HG03097 (cell line): ENCODE data around the gene TENM4.
"Not testable (repeated sequence)": the region's sequence is repeated elsewhere in the genome, so short reads cannot be mapped to it uniquely, and the experiment has no call there.

Experiments used
- ATAC-seq: cut with Tn5 transposase; IDR thresholded peaks from one replicate; pipeline ENCODE4 v1.9.1; 2021; ENCODE audit not compliant: unreplicated experiment, low FRiP score

The TENM4 gene

DNA sequence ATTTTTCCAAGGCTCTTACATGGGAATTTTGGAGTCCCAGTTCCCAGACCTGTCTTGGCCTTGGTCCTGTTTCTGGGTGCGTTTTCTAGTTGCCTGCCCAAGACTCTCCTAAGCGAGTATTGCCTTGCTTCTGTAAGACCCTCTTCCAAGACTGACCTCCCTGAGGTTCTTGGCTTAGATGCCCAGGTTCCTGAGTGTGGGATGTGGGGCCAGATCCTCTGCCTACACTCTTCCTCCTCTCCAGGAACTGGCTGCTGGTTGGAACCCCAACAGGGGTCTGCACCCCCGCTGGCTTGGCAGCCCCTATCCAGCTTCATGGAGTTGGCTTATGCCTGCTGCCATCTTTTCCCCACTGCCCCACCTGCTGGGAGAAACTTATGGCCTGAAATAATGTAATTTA lies 429.5 kb downstream of the TENM4 start:
- ATAC-seq, result no peak

DNA sequence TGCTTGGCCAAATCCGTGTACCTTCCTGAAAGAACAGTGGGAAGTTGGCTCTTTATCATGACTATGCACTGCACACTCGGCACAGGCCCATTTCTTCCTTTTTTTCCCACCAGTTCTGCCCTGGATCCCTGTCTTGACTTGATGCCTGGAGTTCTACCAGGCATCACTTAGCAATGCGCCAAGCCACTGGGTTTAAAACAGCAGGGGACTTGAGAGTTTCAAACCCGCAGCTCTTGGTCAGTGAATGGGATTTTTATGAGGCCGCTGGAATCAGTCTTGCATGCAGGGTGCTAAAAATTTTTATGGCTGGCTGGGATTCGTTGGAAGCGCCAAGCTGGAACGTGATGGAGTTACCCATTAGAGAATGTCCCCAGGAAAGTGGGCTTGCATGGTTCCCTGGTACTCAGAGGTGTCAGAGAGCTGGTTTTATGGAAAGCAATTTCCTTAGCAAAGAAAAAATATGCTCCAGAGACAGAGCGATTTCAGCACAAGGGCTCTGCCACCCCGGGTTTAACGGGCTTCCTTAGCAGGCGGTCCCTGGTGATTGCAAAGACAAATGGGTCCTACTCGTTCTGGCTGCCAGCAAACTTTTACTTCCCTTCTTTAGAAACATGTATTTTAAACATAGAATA lies 432.9 kb downstream of the TENM4 start:
- ATAC-seq, result no peak

DNA sequence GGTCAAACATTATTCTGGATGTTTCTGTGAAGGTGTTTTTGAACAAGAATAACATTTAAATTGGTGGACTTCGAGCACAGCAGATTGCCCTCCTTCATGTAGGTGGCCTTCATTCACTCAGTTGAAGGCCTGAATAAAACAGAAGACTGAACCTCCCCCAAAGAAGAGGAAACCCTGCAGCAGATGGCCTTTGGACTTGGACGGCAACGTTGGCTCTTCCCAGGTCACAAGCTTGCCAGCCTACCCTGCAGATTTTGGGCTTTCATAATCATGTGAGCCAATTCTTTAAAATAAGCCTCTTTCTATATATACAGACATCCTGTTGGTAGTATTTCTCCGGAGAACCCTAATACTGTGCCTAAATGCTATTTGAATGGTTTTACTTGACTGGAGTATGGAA lies 434.0 kb downstream of the TENM4 start:
- no peak for ATAC-seq

DNA sequence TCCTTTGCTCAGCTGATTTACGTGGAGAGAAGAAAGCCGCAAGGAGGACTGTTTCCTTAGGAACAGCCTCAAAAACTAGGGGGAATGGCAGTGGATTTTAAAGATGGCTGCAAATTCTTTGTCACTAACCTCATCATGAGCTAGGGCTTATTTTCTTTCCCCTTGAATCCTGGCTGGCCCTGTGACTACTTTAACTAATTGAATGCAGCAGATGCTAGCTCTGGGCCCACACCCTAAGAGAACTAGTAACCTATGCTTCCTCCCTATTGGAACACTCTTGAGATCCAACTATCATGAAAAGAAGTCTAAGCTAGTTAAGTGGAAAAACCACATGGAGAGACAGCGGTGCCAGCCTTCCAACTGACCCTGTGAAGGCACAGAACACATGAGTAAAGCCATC lies 444.8 kb downstream of the TENM4 start:
- ATAC-seq, result no peak

DNA sequence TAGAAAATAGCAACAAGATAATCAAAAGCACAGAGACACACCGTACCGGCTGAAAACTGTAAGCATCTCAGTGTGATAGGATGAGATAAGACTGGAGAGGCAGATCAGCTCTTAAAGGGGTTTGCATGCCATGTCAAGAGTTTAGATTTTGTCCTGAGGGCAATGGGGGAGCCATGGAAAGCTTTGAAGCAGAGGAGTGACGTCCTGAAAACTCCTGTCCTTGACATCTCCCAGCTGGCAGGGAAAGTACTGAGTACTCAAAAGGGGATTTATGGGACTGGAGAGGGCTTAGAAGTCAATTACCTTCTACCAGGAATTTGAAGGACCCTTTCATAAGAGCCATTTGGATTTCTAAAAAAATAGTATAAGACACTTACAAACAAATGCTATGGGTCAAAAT lies 445.7 kb downstream of the TENM4 start:
- no peak for ATAC-seq

DNA sequence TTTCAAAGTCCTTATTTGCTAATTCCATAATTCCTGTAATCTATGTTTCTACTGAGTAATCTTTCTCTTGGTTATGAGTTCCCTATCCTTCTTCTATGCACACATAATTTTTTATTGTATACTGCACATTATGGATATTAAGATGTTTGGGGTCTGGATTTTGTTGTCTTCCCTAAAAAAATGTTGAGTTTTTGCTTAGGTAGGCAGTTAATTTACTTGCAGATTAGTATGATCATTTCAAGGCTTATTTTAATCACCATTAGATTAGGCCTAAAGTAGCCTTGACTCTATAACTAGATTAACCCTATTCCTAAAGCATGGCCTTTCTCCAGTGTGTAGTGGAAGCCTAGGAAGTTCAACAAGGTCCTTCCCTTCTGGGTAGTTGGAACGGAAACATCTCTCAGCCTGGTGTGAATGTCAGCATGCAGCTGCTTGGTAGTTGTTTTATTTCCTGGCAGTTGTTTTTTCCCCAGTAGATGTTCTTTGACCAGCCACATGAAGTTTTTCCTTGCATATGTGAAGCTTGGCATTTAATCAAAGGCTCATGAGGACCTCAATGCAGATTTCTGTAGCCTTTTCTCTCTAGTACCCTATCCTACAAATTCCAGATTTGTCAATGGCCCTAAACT lies 446.9 kb downstream of the TENM4 start:
- ATAC-seq, result no peak

DNA sequence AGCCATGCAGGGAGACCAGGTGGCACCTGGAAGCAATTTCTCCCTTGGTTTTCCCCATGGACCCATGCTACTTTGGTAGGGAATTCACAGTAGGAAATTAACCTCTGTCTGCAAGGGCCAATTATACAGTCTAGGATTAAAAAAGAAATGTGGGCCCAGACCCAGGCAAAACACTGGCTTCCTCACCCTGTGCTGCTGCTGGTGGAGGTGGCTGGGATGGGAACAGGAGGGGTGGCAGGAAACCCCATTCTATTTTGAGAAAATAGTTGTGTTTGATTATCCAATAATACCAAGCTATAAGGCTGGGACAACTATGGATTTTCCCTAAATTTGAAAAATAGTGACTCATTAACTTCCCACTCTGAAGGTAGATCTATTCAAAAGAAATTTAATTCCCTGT lies 449.1 kb downstream of the TENM4 start:
- ATAC-seq, result no peak

DNA sequence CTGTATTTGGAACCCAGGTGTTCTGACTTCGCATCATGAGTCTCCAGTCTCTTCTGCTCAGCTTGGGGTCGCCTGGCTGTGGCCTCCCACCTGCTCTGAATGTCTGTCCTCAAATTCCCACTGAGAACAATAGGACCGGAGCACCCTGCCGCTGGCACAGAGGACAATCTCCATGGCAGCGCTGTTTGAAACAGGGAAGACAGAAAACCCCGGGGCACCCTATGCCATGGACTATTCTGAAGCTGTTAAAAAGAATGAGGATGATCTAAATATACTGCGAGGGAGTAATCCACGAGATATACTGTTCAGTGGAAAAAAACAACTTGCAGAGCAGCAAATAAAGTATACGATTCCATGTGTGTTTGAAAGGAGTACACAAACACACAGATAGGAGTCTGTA lies 450.6 kb downstream of the TENM4 start:
- no peak for ATAC-seq

DNA sequence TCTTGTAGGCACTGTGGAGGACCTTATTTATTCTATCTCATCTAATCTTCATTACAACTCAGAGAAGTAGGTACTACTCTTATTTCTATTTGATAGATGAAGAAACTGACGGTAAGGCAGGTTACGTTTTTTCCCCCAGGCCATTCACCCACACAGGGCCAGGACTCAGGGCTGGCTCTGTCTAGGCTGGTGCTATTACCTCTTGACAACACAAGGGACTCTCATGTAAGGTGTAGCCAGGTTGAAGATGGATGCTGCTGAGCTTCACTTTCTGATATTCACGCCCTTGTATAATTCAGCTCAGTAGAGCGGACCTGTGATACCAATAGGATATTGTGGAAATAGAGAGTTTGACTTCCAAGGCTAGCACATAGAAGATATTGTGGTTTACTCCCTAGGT lies 453.1 kb downstream of the TENM4 start:
- no peak for ATAC-seq

DNA sequence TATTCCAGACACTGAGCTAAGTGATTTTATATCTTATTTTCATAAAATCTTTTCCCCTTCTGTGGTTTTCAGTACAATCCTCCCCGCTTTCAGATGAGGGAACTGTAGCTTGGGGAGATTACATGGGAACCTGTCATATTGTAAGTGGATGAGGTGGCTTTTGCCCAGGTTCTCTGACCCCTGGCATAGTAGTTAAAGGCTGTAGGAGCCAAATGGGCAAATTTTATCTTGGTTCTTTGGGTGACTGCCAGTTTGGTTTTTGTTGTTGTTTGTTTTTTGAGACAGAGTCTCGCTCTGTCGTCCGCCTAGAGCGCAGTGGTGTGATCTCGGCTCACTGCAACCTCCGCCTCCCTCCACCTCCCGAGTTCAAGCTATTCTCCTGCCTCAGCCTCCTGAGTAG lies 454.5 kb downstream of the TENM4 start:
- no peak for ATAC-seq

DNA sequence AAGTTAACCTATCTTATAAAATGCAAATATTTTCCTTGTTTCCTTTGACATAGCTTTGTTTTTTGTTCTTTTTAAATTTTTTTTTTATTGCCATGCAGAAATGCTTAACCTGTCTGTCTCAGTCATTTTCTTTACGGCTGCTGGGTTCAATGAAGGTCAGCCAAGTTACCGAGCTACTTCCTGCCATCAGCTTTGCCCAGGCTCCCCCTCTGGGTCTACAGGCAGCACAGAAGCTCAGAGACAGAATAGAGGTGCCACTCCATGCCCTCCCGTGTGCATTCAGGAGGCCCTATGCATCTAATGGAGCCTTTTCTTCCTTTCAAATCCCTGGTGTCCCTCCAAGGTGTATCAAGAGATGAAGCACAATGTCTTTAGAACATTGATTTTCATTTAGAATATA lies 455.2 kb downstream of the TENM4 start:
- no peak for ATAC-seq

DNA sequence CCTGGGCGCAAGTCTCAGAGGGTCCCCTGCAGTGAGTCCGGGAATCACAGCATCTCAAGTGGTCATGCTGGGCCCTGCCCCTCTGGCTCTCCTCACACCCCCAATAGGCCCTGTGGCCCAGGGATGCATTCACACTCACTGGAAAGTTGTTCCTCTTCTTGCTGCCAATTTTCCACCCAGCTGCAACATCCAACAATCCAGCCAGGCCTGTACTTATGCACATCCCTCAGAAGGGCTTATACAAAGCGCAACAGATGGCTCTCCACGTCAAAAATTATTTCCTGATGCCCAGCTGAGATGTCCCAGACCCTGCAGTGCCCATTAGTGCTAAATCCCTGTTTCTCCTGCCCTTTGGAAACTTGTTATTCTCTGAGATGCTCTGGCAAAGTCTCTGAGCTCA lies 458.4 kb downstream of the TENM4 start:
- ATAC-seq, result no peak

DNA sequence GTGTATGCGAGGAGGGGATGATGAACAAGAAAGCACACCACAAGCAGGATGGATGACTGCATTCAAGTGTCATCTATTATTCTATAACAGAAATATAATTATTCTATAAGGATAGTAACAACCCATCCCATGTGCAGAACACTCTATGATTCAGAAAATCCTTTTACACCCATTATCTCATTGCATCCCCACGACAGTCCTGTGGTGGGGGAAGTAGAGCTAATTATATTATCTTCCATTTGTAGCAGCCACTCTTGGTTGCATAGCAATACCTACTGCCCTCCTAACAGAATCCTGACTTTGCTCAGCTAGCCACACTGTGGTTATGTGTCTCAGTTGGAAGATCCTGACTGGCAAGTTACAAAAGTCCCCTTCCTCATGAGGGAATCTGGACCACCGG lies 459.7 kb downstream of the TENM4 start:
- ATAC-seq, result no peak

DNA sequence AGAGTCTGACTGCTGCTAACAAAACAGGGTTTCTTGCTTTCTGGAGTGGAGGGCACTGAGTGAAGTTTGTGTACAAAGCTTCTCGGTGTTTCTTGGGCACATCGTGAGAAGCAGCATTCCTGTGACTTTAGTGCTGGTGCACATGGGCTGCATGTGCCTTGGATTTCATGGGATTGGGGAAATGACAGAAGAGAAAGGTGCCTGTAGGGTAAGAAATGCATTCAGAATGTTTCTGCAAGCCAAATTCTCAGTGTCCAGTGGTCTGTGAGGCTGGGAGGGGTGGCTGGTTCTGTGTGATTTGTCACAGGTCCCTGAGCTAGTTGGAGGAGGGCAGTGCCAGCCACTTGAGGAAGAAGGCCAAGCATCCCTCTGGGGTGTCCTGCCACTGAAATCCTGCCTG lies 462.0 kb downstream of the TENM4 start:
- no peak for ATAC-seq

DNA sequence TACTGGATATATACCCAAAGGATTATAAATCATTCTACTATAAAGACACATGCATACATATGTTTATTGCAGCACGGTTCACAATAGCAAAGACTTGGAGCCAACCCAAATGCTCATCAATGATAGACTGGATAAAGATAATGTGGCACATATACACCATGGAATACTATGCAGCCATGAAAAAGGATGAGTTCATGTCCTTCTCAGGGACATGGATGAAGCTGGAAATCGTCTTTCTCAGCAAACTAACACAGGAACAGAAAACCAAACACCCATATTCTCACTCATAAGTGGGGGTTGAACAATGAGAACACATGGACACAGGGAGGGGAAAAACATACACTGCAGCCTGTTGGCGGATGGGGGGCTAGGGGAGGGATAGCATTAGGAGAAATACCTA lies 463.0 kb downstream of the TENM4 start:
- ATAC-seq, result not testable (repeated sequence)

DNA sequence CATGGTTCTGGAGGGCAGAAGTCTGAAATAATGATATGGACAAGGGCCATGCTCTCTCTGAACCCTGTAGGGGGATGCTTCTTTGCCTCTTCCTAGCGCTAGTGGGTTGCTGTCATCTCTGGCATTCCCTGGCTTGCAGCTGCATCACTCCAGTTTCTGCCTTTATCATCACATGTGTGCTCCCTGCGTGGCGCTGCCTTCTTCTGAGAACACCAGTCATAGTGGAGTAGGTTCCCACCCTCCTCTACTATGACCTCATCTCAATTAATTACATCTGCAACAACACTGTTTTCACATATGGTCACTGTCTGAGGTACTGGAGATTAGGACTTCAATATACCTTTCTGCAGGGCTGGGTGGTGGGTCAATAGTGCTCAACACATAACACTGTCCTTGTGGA lies 463.8 kb downstream of the TENM4 start:
- no peak for ATAC-seq

DNA sequence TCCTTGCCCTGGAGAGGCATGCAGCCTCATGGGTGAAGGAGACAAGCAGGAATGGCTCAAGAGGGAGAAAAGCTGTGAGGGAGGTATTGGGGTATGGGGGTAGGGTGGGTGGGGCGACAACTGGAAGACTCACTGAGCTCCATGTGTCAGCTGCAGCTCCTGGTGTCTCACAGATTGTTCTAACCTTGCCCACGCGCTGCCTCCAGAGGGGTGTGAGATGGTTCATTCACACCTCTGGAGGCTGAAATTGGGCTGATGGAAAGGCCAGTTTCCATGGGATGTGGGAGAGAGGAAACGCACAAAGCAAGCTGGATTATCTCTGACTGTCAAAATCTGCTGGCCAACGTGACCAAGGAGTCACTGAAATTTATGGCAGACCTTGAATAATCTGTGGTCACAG lies 465.7 kb downstream of the TENM4 start:
- no peak for ATAC-seq

DNA sequence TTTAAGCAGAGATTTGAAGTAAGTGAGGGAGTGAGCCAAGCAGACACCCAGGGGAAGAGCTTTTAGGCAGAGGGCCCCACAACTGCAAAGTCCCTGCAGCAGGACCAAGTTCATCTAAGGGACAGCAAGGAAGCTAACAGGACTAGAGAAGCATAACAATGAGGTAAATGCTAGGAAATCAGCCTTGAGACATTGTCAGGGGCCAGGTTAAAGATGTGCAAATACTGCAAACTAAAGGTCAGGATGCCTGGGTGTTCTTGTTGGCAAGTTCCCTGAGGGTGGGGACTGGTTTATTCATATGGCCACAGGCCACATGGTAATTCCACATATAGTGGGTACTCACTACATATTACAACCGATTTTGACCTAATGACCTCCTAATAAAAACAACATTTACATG lies 467.0 kb downstream of the TENM4 start:
- ATAC-seq, result no peak

DNA sequence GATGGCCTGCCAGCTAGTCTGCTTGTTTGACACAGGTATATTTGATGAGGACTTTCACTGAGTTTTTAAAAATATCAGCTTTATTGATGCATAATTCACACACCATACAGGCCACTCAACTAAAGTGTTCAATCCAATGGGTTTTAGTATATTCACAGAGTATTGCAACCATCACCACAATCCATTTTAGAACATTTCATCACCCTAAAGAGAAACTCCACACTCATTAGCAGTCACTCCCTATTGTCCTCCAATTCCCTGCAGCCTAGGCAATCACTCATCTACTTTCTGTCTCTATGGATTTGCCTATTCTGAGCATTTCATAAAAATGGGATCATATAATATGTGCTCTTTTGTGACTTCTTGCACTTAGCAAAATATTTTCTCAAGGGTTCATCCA lies 468.2 kb downstream of the TENM4 start:
- ATAC-seq, result no peak

DNA sequence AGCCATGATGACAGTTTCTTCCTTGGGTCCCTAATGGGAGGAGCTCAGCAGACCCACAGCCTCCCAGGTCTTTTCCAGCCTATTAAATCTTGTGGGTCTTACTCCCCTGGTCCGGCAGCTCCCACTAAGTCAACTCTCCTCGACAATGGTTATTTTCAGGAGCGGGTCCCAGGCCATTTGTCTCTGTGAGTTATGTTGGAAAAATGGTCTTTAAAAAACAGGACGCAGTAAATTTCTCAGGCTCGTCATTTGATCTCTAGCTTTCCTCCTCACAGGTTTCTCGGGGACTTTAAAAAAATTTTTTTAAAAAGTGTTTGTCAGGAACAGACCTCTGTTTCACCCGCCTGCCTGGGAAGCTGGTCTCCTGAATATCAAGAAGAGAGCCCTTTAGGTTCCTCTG lies 468.7 kb downstream of the TENM4 start:
- no peak for ATAC-seq

DNA sequence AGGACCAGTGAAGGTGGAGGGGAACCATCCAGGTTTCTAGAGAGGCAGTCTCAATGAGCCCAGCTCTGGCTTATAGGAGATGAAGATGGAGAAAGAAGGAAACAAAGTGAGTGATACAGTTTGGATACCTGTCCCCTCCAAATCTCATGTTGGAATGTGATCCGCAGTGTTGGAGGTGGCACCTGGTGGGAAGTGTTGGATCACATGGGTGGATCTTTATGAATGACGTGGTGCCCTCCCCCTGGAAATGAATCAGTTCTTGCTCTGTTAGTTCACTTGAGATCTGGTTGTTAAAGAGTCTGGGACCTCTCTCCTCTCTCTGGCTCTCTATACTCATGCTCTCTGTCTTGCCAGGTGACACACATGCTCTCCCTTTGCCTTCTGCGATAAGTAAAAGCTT lies 473.0 kb downstream of the TENM4 start:
- ATAC-seq, result no peak

DNA sequence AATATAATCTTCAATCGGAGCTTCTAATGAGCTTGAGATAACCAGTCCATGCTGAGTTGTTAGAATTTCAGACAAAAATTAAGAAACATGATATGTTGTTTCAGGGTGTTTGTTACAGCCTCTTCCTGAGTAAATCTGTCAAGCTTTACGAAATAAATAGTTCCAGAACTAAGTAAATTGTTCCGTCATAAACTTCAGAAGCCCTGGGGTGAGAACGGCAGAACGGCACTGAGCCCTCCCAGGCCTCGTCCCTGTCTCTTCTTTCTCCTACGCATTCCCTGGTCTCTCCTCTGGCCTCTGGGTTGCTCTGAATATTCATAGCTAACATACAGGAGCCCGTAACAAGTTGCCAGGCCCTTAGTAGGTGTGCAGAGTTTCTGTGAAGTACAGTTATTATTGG lies 475.4 kb downstream of the TENM4 start:
- no peak for ATAC-seq
